Esophagus muscularis mucosa (tissue), 4 donors: ENCODE results near the gene UCK2.

Experiments
- CTCF ChIP-seq, 3 experiments: fragments of 200-600 bp in 2 of 3; fragments of 450-650 bp in 1 of 3; sonication (generic) in 2 of 3; IDR thresholded peaks; one replicate each; pipeline ENCODE4 v1.5.1; 2017 to 2019; ENCODE audit warnings: antibody characterized with exemption in 3 of 3, mild to moderate bottlenecking in 2 of 3, moderate library complexity in 1 of 3
- EP300 ChIP-seq: sonication (generic); formaldehyde crosslinking; IDR thresholded peaks from one replicate; pipeline ENCODE4 v1.6.1; 2017; ENCODE audit warnings: antibody characterized with exemption
- POLR2A ChIP-seq: fragments of 450-650 bp; IDR thresholded peaks from one replicate; pipeline ENCODE4 v1.6.1; 2017; ENCODE audit warnings: antibody characterized with exemption, moderate library complexity, mild to moderate bottlenecking, low read depth

GRCh38 chr1:165884009-165884689, 56.7 kb downstream of the UCK2 start:
- TF ChIP-seq CTCF (IDR thresholded peaks at IDR 0.05): no peak
- TF ChIP-seq POLR2A: no peak
- no peak for TF ChIP-seq EP300
